Panc1 (cell line): ENCODE results near the gene ALLC. TPM values are rescaled to one million over a fixed set of nuclear protein-coding genes. Genes with fewer than 3 reads are reported as not detected.

Experiments used
- ATAC-seq: fragments of 200-7000 bp; cut with Tn5 transposase; 2 replicates; pipeline ENCODE4 v1.9.1; 2020; ENCODE audit warnings: mild to moderate bottlenecking, moderate library complexity
- BruUV-seq: library from RNA; stranded (reverse); fragments of 400-500 nt; replicated peaks from 2 replicates; lab custom pipeline; 2021; lab: Mats Ljungman, UMichigan
- CTCF ChIA-PET: fragments of 300-600 bp; sonication (Branson Sonifier 250); formaldehyde crosslinking; loops from one replicate; lab custom pipeline; 2022; ENCODE audit warnings: antibody characterized with exemption; lab: Charles Lee
- POLR2A ChIA-PET: fragments of 300-600 bp; sonication (Branson Sonifier 250); formaldehyde crosslinking; loops from one replicate; lab custom pipeline; 2022; ENCODE audit warnings: antibody characterized with exemption; lab: Charles Lee
- DNase-seq: peaks from one replicate; pipeline ENCODE4 v3.0.0-alpha.2; 2010; ENCODE audit warnings: low read depth, low spot score
- H3K27ac ChIP-seq: 2 replicates; pipeline ENCODE4 v1.5.1; 2011; ENCODE audit warnings: mild to moderate bottlenecking, low read length, inconsistent platforms
- H3K27me3 ChIP-seq: fragments of 200-500 bp; sonication (Bioruptor generic); 2 replicates; pipeline ENCODE4 v1.6.0; 2014; ENCODE audit warnings: low read length, inconsistent platforms; ENCODE audit not compliant: control insufficient read depth, insufficient read depth
- H3K36me3 ChIP-seq: fragments of 200-500 bp; sonication (Bioruptor generic); 2 replicates; pipeline ENCODE4 v1.5.1; 2014; ENCODE audit warnings: inconsistent platforms, mild to moderate bottlenecking, low read length, moderate library complexity; ENCODE audit not compliant: control insufficient read depth, insufficient read depth
- H3K4me1 ChIP-seq: 2 replicates; pipeline ENCODE4 v1.5.1; 2011; ENCODE audit warnings: inconsistent platforms, mild to moderate bottlenecking, low read length, moderate library complexity; ENCODE audit not compliant: control insufficient read depth, insufficient read depth
- H3K4me3 ChIP-seq, 2 experiments: 2 replicates each; pipeline ENCODE4 v1.5.1; 2011 to 2012; ENCODE audit warnings: low read depth in 2 of 2, low read length in 2 of 2, mild to moderate bottlenecking in 2 of 2, inconsistent platforms in 1 of 2, moderate library complexity in 1 of 2
- H3K9me3 ChIP-seq: fragments of 200-500 bp; sonication (Bioruptor generic); 2 replicates; pipeline ENCODE4 v1.5.1; 2014; ENCODE audit warnings: low read depth, mild to moderate bottlenecking, inconsistent platforms, low read length, moderate library complexity; ENCODE audit not compliant: control insufficient read depth, insufficient read depth
- POLR2AphosphoS5 ChIP-seq: IDR thresholded peaks from 2 replicates; pipeline ENCODE4 v1.6.1; 2012; ENCODE audit warnings: mild to moderate bottlenecking, low read depth, low read length, moderate library complexity
- REST ChIP-seq, 2 experiments: IDR thresholded peaks; 2 replicates each; pipeline ENCODE4 v1.6.1; 2011 to 2012; ENCODE audit warnings: low read depth in 2 of 2, control low read depth in 1 of 2, low read length in 1 of 2, mild to moderate bottlenecking in 1 of 2, moderate library complexity in 1 of 2; ENCODE audit not compliant: insufficient read depth in 1 of 2
- SIN3A ChIP-seq: IDR thresholded peaks from 2 replicates; pipeline ENCODE4 v1.6.1; 2012; ENCODE audit warnings: low read depth, mild to moderate bottlenecking, low read length, moderate library complexity, borderline replicate concordance; ENCODE audit not compliant: insufficient read depth
- TCF7L2 ChIP-seq: IDR thresholded peaks from 2 replicates; pipeline ENCODE4 v1.6.1; 2011; ENCODE audit warnings: mild to moderate bottlenecking, low read depth, low read length, inconsistent platforms
- in situ Hi-C: cut with HindIII; loops from 2 replicates; pipeline ENCODE4 v1.10.0; 2016; ENCODE audit warnings: low sequenced_read_pairs, low pct_unique_long_range_greater_than_20kb
- intact Hi-C: fragments of 100-400 bp; cut with micrococcal nuclease; formaldehyde crosslinking; loops from one replicate; pipeline ENCODE4 v1.10.0; 2022; ENCODE audit not compliant: unreplicated experiment
- total RNA-seq: library from RNA; stranded (reverse); gene quantifications from one replicate; pipeline ENCODE4 v1.2.1, GENCODE V29; 2021; ENCODE audit not compliant: unreplicated experiment
- TF ChIP-seq, protein P1 (sequence below): fragments of 450-650 bp; IDR thresholded peaks from 2 replicates; pipeline ENCODE4 v1.5.1; 2017; ENCODE audit warnings: mild to moderate bottlenecking

The ALLC gene
- total RNA-seq, 1 experiment from 2014 or later = not detected

DNA sequence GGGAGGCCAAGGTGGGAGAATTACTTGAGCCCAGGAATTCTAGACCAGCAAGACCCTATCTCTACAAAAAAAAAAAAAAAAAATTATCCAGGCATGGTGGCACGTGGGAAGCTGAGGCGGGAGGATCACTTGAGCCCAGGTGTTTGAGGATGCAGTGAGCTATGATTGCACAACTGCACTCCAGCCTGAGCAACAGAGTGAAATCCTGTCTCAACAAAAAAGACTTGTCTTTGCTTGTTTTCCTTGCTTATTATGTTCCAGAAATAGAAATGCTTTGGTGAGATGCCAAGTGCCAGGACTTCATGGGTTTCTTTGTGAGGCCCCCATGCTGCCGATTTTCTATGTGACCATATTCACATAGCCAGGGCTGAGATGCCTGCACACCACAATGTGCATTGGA, 54.4 kb downstream of the ALLC start:
- Histone ChIP-seq H3K4me3 (no peak overlapping the region), H3K27ac (no peak overlapping the region), H3K36me3 (no peaks in the 10 kb centered on the region), H3K27me3 (peaks cover 10% of the 10 kb centered on the region), H3K4me1 (no peaks in the 10 kb centered on the region), H3K9me3 (no peaks in the 10 kb centered on the region)
- in situ Hi-C loops = no loop called here
- intact Hi-C loops = no loop called here
- BruUV-seq = no TSS peak
- ChIA-PET CTCF (no interaction called here), POLR2A (no interaction called here)
- ATAC-seq (no peak), DNase-seq (no peak)
- no peak for TF ChIP-seq REST (IDR thresholded peaks at IDR 0.05; ENCODE audit: insufficient read depth in 1 of 2, low read depth in 2 of 2, low read length in 1 of 2)
- TF ChIP-seq TCF7L2 = no peak
- TF ChIP-seq, protein P1, sequence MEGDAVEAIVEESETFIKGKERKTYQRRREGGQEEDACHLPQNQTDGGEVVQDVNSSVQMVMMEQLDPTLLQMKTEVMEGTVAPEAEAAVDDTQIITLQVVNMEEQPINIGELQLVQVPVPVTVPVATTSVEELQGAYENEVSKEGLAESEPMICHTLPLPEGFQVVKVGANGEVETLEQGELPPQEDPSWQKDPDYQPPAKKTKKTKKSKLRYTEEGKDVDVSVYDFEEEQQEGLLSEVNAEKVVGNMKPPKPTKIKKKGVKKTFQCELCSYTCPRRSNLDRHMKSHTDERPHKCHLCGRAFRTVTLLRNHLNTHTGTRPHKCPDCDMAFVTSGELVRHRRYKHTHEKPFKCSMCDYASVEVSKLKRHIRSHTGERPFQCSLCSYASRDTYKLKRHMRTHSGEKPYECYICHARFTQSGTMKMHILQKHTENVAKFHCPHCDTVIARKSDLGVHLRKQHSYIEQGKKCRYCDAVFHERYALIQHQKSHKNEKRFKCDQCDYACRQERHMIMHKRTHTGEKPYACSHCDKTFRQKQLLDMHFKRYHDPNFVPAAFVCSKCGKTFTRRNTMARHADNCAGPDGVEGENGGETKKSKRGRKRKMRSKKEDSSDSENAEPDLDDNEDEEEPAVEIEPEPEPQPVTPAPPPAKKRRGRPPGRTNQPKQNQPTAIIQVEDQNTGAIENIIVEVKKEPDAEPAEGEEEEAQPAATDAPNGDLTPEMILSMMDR = no peak
- no peak for TF ChIP-seq SIN3A
- no peak for TF ChIP-seq POLR2AphosphoS5

DNA sequence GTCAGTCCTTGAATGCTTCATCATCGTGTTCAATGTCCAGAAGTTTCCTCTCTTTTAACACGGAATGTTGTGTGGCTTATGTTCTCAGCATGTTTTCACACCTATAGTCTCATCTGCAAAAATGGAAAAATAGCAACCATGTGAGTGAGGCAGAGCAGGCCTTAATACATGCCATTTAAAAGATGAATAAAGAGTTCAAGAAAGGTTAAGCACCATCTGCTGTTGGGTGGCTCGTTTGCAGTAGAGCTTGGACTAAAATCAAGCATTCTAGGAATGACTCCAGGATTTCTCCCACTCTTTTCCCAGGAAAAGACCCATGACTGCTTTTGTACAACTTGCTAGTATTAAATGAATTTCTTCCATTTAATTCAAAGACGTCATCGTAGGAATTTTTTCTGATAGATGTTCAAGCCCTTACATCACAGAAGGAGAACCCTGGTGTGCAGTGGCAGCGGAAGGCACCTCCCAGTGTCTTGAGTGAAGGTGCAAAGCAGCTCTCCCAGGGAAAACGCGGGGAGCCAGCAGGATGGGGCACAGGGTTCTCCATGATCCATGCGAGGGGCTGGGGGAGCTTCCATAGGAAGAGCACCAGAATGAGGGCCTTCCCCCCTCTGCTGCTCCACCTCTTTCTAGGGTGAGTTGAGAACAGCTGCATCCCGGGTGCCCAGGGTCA, 55.0 kb downstream of the ALLC start:
- ATAC-seq (no peak), DNase-seq (no peak)
- Histone ChIP-seq H3K36me3 (no peaks in the 10 kb centered on the region), H3K27me3 (peaks cover 10% of the 10 kb centered on the region), H3K4me1 (no peaks in the 10 kb centered on the region), H3K4me3 (no peak overlapping the region), H3K27ac (no peak overlapping the region), H3K9me3 (no peaks in the 10 kb centered on the region)
- BruUV-seq = no TSS peak
- ChIA-PET POLR2A (no interaction called here), CTCF (no interaction called here)
- intact Hi-C loops (no loop called here), in situ Hi-C loops (no loop called here)
- TF ChIP-seq, protein P1 = no peak
- TF ChIP-seq REST (IDR thresholded peaks at IDR 0.05; ENCODE audit: insufficient read depth in 1 of 2, low read depth in 2 of 2, low read length in 1 of 2) = no peak
- TF ChIP-seq TCF7L2 = no peak
- no peak for TF ChIP-seq POLR2AphosphoS5
- TF ChIP-seq SIN3A = no peak
